H1 (cell line): ENCODE results near the gene ACADVL. TPM values are rescaled to one million over a fixed set of nuclear protein-coding genes. Genes with fewer than 3 reads are reported as not detected.

Source experiments
- BACH1 ChIP-seq: IDR thresholded peaks from 2 replicates; pipeline ENCODE4 v1.6.1; 2012; ENCODE audit warnings: low read length, improper control_type of control experiment
- CTCF ChIP-seq, 3 experiments: IDR thresholded peaks; 1 replicate in 2 of 3; 2 replicates in 1 of 3; pipeline versions ENCODE4 v1.5.1 to v1.6.1; 2011; ENCODE audit warnings: low read length in 3 of 3, mild to moderate bottlenecking in 3 of 3, inconsistent platforms in 2 of 3, low read depth in 1 of 3, moderate library complexity in 1 of 3; ENCODE audit not compliant: insufficient read depth in 1 of 3; ENCODE audit errors: control extremely low read depth in 1 of 3
- HDAC2 ChIP-seq, 2 experiments: fragments of 300-600 bp in 1 of 2; sonication (generic) in 1 of 2; IDR thresholded peaks; 2 replicates each; pipeline ENCODE4 v1.6.1; 2011 to 2012; ENCODE audit warnings: low read depth in 2 of 2, low read length in 2 of 2, mild to moderate bottlenecking in 2 of 2, moderate library complexity in 2 of 2, borderline replicate concordance in 1 of 2, inconsistent platforms in 1 of 2
- SUZ12 ChIP-seq: fragments of 200-600 bp; sonication (generic); IDR thresholded peaks from 2 replicates; pipeline ENCODE4 v1.6.1; 2012; ENCODE audit warnings: mild to moderate bottlenecking, inconsistent platforms, low read length, moderate library complexity, mixed read lengths
- polyA plus RNA-seq, 7 experiments: library from polyadenylated mRNA; depleted of rRNA in 3 of 7; stranded (reverse) in 5 of 7; unstranded in 2 of 7; fragments of >200 nt in 5 of 7; fragments of 200-250 nt in 2 of 7; gene quantifications; 1 replicate in 5 of 7; 2 replicates in 1 of 7; 4 replicates in 1 of 7; pipeline versions ENCODE4 v1.2.1 to v1.2.3, GENCODE V29; 2011 to 2013; ENCODE audit warnings: missing spikeins in 2 of 7, mixed read lengths in 2 of 7
- total RNA-seq: library from RNA; stranded (reverse); fragmentation: NEBNext Ultra II Directional; extraction: Animal tissue kit (Norgen Biotek cat#: 25700); gene quantifications from 2 replicates; pipeline ENCODE4 v1.2.1, GENCODE V29; 2021
- TF ChIP-seq, protein P1 (sequence below): fragments of 300-600 bp; sonication (generic); IDR thresholded peaks from 2 replicates; pipeline ENCODE4 v1.7.1; 2012; ENCODE audit warnings: low read length, moderate library complexity, mild to moderate bottlenecking, inconsistent platforms; ENCODE audit not compliant: insufficient replicate concordance
- TF ChIP-seq, protein P2 (sequence below): IDR thresholded peaks from 2 replicates; pipeline ENCODE4 v1.6.1; 2011; ENCODE audit warnings: low read length, improper control_type of control experiment

Gene ACADVL
- total and polyA plus RNA-seq, 2 of the 8 experiments (the other 6 are each of a cell fraction or from before 2014, with no cell fraction given): 181 to 231 TPM

DNA sequence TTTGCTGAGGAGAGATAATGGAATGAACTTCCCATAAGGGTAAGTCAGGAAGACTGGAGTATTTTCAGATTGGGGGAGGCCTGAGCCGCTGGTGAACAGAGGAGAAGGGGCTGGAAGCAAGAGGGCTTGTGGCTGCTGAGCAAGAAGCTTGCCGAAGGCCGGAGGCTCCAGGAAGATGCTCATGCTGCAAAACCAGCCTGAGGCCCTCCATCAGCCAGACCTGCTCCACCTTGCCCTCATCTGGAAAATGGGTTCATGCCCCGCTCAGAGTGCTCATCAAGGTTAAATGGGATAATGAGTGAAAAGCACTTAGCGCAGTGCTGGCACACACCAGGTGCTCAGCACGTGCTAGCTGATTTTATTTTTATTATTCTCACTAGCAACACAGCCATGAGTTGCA is 35.1 kb upstream of the ACADVL start (continued):
- TF ChIP-seq, protein P1, sequence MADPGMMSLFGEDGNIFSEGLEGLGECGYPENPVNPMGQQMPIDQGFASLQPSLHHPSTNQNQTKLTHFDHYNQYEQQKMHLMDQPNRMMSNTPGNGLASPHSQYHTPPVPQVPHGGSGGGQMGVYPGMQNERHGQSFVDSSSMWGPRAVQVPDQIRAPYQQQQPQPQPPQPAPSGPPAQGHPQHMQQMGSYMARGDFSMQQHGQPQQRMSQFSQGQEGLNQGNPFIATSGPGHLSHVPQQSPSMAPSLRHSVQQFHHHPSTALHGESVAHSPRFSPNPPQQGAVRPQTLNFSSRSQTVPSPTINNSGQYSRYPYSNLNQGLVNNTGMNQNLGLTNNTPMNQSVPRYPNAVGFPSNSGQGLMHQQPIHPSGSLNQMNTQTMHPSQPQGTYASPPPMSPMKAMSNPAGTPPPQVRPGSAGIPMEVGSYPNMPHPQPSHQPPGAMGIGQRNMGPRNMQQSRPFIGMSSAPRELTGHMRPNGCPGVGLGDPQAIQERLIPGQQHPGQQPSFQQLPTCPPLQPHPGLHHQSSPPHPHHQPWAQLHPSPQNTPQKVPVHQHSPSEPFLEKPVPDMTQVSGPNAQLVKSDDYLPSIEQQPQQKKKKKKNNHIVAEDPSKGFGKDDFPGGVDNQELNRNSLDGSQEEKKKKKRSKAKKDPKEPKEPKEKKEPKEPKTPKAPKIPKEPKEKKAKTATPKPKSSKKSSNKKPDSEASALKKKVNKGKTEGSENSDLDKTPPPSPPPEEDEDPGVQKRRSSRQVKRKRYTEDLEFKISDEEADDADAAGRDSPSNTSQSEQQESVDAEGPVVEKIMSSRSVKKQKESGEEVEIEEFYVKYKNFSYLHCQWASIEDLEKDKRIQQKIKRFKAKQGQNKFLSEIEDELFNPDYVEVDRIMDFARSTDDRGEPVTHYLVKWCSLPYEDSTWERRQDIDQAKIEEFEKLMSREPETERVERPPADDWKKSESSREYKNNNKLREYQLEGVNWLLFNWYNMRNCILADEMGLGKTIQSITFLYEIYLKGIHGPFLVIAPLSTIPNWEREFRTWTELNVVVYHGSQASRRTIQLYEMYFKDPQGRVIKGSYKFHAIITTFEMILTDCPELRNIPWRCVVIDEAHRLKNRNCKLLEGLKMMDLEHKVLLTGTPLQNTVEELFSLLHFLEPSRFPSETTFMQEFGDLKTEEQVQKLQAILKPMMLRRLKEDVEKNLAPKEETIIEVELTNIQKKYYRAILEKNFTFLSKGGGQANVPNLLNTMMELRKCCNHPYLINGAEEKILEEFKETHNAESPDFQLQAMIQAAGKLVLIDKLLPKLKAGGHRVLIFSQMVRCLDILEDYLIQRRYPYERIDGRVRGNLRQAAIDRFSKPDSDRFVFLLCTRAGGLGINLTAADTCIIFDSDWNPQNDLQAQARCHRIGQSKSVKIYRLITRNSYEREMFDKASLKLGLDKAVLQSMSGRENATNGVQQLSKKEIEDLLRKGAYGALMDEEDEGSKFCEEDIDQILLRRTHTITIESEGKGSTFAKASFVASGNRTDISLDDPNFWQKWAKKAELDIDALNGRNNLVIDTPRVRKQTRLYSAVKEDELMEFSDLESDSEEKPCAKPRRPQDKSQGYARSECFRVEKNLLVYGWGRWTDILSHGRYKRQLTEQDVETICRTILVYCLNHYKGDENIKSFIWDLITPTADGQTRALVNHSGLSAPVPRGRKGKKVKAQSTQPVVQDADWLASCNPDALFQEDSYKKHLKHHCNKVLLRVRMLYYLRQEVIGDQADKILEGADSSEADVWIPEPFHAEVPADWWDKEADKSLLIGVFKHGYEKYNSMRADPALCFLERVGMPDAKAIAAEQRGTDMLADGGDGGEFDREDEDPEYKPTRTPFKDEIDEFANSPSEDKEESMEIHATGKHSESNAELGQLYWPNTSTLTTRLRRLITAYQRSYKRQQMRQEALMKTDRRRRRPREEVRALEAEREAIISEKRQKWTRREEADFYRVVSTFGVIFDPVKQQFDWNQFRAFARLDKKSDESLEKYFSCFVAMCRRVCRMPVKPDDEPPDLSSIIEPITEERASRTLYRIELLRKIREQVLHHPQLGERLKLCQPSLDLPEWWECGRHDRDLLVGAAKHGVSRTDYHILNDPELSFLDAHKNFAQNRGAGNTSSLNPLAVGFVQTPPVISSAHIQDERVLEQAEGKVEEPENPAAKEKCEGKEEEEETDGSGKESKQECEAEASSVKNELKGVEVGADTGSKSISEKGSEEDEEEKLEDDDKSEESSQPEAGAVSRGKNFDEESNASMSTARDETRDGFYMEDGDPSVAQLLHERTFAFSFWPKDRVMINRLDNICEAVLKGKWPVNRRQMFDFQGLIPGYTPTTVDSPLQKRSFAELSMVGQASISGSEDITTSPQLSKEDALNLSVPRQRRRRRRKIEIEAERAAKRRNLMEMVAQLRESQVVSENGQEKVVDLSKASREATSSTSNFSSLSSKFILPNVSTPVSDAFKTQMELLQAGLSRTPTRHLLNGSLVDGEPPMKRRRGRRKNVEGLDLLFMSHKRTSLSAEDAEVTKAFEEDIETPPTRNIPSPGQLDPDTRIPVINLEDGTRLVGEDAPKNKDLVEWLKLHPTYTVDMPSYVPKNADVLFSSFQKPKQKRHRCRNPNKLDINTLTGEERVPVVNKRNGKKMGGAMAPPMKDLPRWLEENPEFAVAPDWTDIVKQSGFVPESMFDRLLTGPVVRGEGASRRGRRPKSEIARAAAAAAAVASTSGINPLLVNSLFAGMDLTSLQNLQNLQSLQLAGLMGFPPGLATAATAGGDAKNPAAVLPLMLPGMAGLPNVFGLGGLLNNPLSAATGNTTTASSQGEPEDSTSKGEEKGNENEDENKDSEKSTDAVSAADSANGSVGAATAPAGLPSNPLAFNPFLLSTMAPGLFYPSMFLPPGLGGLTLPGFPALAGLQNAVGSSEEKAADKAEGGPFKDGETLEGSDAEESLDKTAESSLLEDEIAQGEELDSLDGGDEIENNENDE: no peak
- TF ChIP-seq SUZ12 (no peak), HDAC2 (IDR thresholded peaks at IDR 0.05; ENCODE audit: borderline replicate concordance in 1 of 2, low read depth in 2 of 2, low read length in 2 of 2) (no peak), CTCF (IDR thresholded peaks at IDR 0.05; ENCODE audit: control extremely low read depth in 1 of 3, insufficient read depth in 1 of 3, low read depth in 1 of 3, low read length in 3 of 3) (no peak), BACH1 (no peak)
- TF ChIP-seq, protein P2, sequence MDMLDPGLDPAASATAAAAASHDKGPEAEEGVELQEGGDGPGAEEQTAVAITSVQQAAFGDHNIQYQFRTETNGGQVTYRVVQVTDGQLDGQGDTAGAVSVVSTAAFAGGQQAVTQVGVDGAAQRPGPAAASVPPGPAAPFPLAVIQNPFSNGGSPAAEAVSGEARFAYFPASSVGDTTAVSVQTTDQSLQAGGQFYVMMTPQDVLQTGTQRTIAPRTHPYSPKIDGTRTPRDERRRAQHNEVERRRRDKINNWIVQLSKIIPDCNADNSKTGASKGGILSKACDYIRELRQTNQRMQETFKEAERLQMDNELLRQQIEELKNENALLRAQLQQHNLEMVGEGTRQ: no peak
